ENCODE results near the gene EGLN3. TPM values are rescaled to one million over a fixed set of nuclear protein-coding genes. Genes with fewer than 3 reads are reported as not detected.

EGLN3 gene
- total and polyA plus RNA-seq, 3 donors from 2014 or later: 2.9 to 3.4 (median 3.0) TPM

- no peaks in the 10 kb centered on the region for H3K27me3 ChIP-seq
- WGBS, 2 donors: 70 to 73% methylated on average over 2 of the region's 2 CpGs
- no peaks in the 10 kb centered on the region for H3K36me3 ChIP-seq (ENCODE audit: low read depth, missing control alignments)
- no peak for TF ChIP-seq CTCF (IDR thresholded peaks at IDR 0.05)
- TF ChIP-seq POLR2A (IDR thresholded peaks at IDR 0.05): no peak
- H3K4me3 ChIP-seq: no peak overlapping the region
- H3K27ac ChIP-seq: no peak overlapping the region
- no peak for DNase-seq
- no peaks in the 10 kb centered on the region for H3K4me1 ChIP-seq
- no peaks in the 10 kb centered on the region for H3K9me3 ChIP-seq
- intact Hi-C loops (cut with DNase I; ENCODE audit: low total_unique reads): no loop called here
Observed at GRCh38 chr14:33906968-33907367, 43.9 kb downstream of the EGLN3 start.

DNA sequence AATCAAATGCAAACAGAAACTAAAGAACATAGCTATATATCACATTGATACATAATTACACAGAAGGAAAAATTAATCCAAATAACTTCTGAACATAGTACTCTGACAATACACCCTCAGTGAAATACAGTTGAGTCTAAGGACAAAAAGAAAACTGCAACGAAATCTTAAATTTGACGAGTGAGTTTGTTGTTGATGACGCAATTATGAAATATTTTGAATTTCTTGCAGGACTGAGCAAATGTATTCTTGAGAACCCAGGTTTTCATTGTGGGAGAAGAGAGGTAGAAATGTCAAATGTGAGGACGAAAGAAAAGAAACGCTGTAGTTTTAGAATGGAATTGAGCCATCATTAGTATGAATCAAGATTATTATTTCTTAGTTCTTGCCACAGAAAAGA is 46.3 kb downstream of the EGLN3 start:
- DNase-seq: no peak
- H3K36me3 ChIP-seq (ENCODE audit: low read depth, missing control alignments): no peaks in the 10 kb centered on the region
- no peak overlapping the region for H3K4me3 ChIP-seq
- no peaks in the 10 kb centered on the region for H3K4me1 ChIP-seq
- TF ChIP-seq CTCF (IDR thresholded peaks at IDR 0.05) (no peak), POLR2A (IDR thresholded peaks at IDR 0.05) (no peak)
- 94 to 95% methylated on average over 5 of the region's 5 CpGs for WGBS, 2 donors
- intact Hi-C loops (cut with DNase I; ENCODE audit: low total_unique reads): no loop called here
- no peaks in the 10 kb centered on the region for H3K27me3 ChIP-seq
- no peak overlapping the region for H3K27ac ChIP-seq
- H3K9me3 ChIP-seq: no peaks in the 10 kb centered on the region

DNA sequence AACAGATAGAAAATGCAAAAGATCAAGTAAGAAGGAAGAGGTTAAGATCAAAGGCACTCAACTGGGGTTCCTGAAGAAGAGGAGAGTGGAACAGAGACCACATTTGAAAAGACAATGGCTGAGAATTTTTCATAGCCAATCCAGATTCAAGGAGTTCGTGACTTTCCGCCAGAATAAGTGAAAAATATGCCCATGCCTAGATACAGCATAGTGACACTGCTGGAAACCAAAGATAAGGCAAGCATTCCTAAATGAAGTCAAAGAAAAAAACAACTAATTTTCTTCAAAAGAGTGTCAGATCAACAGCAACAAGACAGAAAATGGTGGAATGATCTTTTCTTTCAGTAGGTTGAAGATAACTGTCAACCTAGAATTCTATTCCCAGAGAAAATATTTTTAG is 47.5 kb downstream of the EGLN3 start:
- 91 to 94% methylated on average over 2 of the region's 2 CpGs for WGBS, 2 donors
- Histone ChIP-seq H3K9me3 (no peaks in the 10 kb centered on the region), H3K4me3 (no peak overlapping the region), H3K27ac (no peak overlapping the region), H3K4me1 (no peaks in the 10 kb centered on the region), H3K27me3 (no peaks in the 10 kb centered on the region), H3K36me3 (ENCODE audit: low read depth, missing control alignments) (no peaks in the 10 kb centered on the region)
- intact Hi-C loops (cut with DNase I; ENCODE audit: low total_unique reads): no loop called here
- no peak for TF ChIP-seq CTCF (IDR thresholded peaks at IDR 0.05)
- TF ChIP-seq POLR2A (IDR thresholded peaks at IDR 0.05): no peak
- DNase-seq: no peak

- H3K36me3 ChIP-seq (ENCODE audit: low read depth, missing control alignments): no peaks in the 10 kb centered on the region
- H3K4me1 ChIP-seq: peaks cover 1% of the 10 kb centered on the region
- intact Hi-C loops (cut with DNase I; ENCODE audit: low total_unique reads): no loop called here
- no peak for DNase-seq
- H3K9me3 ChIP-seq: no peaks in the 10 kb centered on the region
- H3K27me3 ChIP-seq: no peaks in the 10 kb centered on the region
- no peak overlapping the region for H3K4me3 ChIP-seq
- TF ChIP-seq POLR2A (IDR thresholded peaks at IDR 0.05) (no peak), CTCF (IDR thresholded peaks at IDR 0.05) (no peak)
- no peak overlapping the region for H3K27ac ChIP-seq
- WGBS, 2 donors: 96% methylated on average over 6 of the region's 6 CpGs; no CpG with 5 or more reads in 1 of the 2 donors
Observed at GRCh38 chr14:33902363-33902762, 48.5 kb downstream of the EGLN3 start.

GRCh38 chr14:33901426-33902155 is 49.3 kb downstream of the EGLN3 start:
- Histone ChIP-seq H3K4me3 (no peak overlapping the region), H3K36me3 (ENCODE audit: low read depth, missing control alignments) (no peaks in the 10 kb centered on the region), H3K27me3 (no peaks in the 10 kb centered on the region), H3K4me1 (peaks cover 2% of the 10 kb centered on the region), H3K27ac (no peak overlapping the region), H3K9me3 (no peaks in the 10 kb centered on the region)
- DNase-seq: no peak
- intact Hi-C loops (cut with DNase I; ENCODE audit: low total_unique reads): no loop called here
- TF ChIP-seq CTCF (IDR thresholded peaks at IDR 0.05) (no peak), POLR2A (IDR thresholded peaks at IDR 0.05) (no peak)
